ENCODE results near the gene HSFX2. TPM values are rescaled to one million over a fixed set of nuclear protein-coding genes. Genes with fewer than 3 reads are reported as not detected.

Gene HSFX2
- total and polyA plus RNA-seq, 9 of the 15 experiments (the other 6 are each of a cell fraction or from before 2014, with no cell fraction given): 0.10 to 0.18 (median 0.11) TPM; not detected in 6

DNA sequence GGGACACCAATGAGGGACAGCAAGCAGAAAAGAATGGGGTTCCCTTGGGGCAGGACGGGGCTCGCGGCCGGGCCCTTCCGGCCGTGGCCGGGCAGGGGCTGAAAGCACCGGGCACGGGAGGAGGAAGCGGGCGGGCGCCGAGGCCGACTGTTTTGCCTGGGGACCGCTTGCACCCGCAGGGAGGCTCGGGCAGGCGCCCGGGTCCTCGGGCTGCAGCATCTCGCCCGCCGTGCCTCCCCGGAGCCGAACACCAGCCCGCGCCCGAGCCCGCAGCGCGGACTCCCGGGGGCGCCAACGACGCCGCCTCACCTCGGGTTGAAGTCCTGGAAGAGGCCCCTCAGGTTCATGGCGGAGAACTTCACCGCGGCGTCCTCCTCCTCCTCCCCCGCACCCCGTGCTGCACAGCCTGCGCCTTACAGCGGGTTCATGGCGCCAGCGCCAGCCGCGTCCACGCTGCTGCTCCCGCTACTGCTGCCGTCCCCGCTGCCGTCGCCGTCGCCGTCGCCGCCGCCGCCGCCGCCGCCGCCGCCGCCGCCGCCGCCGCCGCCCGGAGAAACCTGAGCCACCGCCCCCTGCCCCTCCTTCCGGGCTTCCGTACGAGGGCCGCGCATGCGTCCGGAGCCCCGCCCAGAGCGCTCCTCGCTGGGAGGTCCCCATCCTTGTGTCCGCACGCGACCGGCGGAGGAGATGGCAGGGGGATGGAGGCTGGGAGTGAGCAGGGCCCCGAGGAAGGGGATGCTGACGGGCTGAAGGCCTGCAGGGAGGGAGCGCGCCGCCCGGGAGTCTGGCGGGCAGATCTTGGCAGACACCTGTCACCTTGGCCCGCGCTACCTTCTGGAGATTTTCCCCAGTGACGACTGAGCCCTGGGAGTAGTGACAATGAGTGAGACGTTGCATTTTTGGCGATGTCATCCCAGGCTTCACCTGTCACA lies 36.4 kb upstream of the HSFX2 start, which contains the start of gene TMEM185A (continued):
- peak; percentile 50 for TF ChIP-seq RBBP5 (IDR thresholded peaks at IDR 0.05; ENCODE audit: borderline replicate concordance, insufficient read depth, low read length, poor library complexity, severe bottlenecking)
- peak; percentile 14; the same call in 1 of the 2 replicates for TF ChIP-seq MGA (IDR thresholded peaks at IDR 0.05)
- TF ChIP-seq TRIM24 (IDR thresholded peaks at IDR 0.05): no peak
- TF ChIP-seq E2F6 (IDR thresholded peaks at IDR 0.05; ENCODE audit: borderline replicate concordance in 1 of 2, extremely low read depth in 1 of 2, insufficient read depth in 1 of 2, insufficient read length in 1 of 2, low read depth in 1 of 2, low read length in 1 of 2, poor library complexity in 1 of 2, severe bottlenecking in 1 of 2): peak; percentile 15 to 57
- peak; percentile 62 for TF ChIP-seq POLR2G (IDR thresholded peaks at IDR 0.05; ENCODE audit: low read depth, low read length)
- TF ChIP-seq, protein P1, sequence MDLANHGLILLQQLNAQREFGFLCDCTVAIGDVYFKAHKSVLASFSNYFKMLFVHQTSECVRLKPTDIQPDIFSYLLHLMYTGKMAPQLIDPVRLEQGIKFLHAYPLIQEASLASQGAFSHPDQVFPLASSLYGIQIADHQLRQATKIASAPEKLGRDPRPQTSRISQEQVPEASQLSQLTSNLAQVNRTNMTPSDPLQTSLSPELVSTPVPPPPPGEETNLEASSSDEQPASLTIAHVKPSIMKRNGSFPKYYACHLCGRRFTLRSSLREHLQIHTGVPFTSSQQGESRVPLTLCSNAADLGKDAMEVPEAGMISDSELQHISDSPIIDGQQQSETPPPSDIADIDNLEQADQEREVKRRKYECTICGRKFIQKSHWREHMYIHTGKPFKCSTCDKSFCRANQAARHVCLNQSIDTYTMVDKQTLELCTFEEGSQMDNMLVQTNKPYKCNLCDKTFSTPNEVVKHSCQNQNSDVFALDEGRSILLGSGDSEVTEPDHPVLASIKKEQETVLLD (IDR thresholded peaks at IDR 0.05): 0 out of 2 replicates have a peak, but pooled peaks have one; percentile 53
- TF ChIP-seq MAX (CRISPR knock-in tag; IDR thresholded peaks at IDR 0.05): peak; percentile 19; the same call in 1 of the 2 replicates
- peak; percentile 59; the same call in 1 of the 2 replicates for TF ChIP-seq BHLHE40 (IDR thresholded peaks at IDR 0.05; ENCODE audit: low read length)
- TF ChIP-seq SIRT6 (IDR thresholded peaks at IDR 0.05; ENCODE audit: low read depth, low read length): no peak
